Renal pelvis (tissue), 12 donors: ENCODE results near the gene WASHC4. TPM values are rescaled to one million over a fixed set of nuclear protein-coding genes. Genes with fewer than 3 reads are reported as not detected.

Experiments
- DNase-seq: peaks from one replicate; pipeline ENCODE4 v3.0.0-alpha.2; 2013
- long read RNA-seq, 16 experiments: transcript quantifications; one replicate each; lab custom pipeline, GENCODE V29; 2026
- polyA plus RNA-seq, 3 donors: library from polyadenylated mRNA; unstranded; fragments of 120-200 nt; gene quantifications; one replicate each; pipeline ENCODE4 v1.2.1, GENCODE V29; 2013; ENCODE audit not compliant: insufficient read length in 3 of 3

Gene WASHC4
- 10 to 100 TPM; 43.9 to 72.8 (median 68.2) TPM for polyA plus RNA-seq
- long read RNA-seq, donor 1, partial matches to known transcripts, result 24 of 24 reads
- long read RNA-seq, donor 1, other reads (novel, unspliced or antisense), result 0 of 24 reads
- long read RNA-seq, donor 2, full-length matches to known transcripts, result 2 of 68 reads
- long read RNA-seq, donor 2, partial matches to known transcripts, result 66 of 68 reads
- long read RNA-seq, donor 2, other reads (novel, unspliced or antisense), result 0 of 68 reads
- long read RNA-seq, donor 3, full-length matches to known transcripts, result 2 of 2 reads
- long read RNA-seq, donor 3, partial matches to known transcripts, result 0 of 2 reads
- long read RNA-seq, donor 3, other reads (novel, unspliced or antisense), result 0 of 2 reads
- long read RNA-seq, donor 4, result 0 reads
- long read RNA-seq, donor 5, result 0 reads
- long read RNA-seq, donor 6, partial matches to known transcripts, result 6 of 6 reads
- long read RNA-seq, donor 6, other reads (novel, unspliced or antisense), result 0 of 6 reads
- long read RNA-seq, donor 7, partial matches to known transcripts, result 11 of 19 reads
- long read RNA-seq, donor 7, other reads (novel, unspliced or antisense), result 7 of 19 reads
- long read RNA-seq, donor 8, result 0 reads
- long read RNA-seq, donor 9, full-length matches to known transcripts, result 2 of 14 reads
- long read RNA-seq, donor 9, partial matches to known transcripts, result 6 of 14 reads
- long read RNA-seq, donor 9, other reads (novel, unspliced or antisense), result 6 of 14 reads
- long read RNA-seq, donor 10, full-length matches to known transcripts, result 5 of 70 reads
- long read RNA-seq, donor 10, partial matches to known transcripts, result 65 of 70 reads
- long read RNA-seq, donor 10, other reads (novel, unspliced or antisense), result 0 of 70 reads
- long read RNA-seq, donor 11, result 0 reads
- long read RNA-seq, donor 12, full-length matches to known transcripts, result 2 of 60 reads
- long read RNA-seq, donor 12, partial matches to known transcripts, result 40 of 60 reads
- long read RNA-seq, donor 12, other reads (novel, unspliced or antisense), result 18 of 60 reads
- long read RNA-seq, donor 13, partial matches to known transcripts, result 6 of 6 reads
- long read RNA-seq, donor 13, other reads (novel, unspliced or antisense), result 0 of 6 reads
- long read RNA-seq, donor 14, result 0 reads
- long read RNA-seq, donor 15, full-length matches to known transcripts, result 3 of 3 reads
- long read RNA-seq, donor 15, partial matches to known transcripts, result 0 of 3 reads
- long read RNA-seq, donor 15, other reads (novel, unspliced or antisense), result 0 of 3 reads
- long read RNA-seq, donor 16, full-length matches to known transcripts, result 1 of 1 reads
- long read RNA-seq, donor 16, partial matches to known transcripts, result 0 of 1 reads
- long read RNA-seq, donor 16, other reads (novel, unspliced or antisense), result 0 of 1 reads

DNA sequence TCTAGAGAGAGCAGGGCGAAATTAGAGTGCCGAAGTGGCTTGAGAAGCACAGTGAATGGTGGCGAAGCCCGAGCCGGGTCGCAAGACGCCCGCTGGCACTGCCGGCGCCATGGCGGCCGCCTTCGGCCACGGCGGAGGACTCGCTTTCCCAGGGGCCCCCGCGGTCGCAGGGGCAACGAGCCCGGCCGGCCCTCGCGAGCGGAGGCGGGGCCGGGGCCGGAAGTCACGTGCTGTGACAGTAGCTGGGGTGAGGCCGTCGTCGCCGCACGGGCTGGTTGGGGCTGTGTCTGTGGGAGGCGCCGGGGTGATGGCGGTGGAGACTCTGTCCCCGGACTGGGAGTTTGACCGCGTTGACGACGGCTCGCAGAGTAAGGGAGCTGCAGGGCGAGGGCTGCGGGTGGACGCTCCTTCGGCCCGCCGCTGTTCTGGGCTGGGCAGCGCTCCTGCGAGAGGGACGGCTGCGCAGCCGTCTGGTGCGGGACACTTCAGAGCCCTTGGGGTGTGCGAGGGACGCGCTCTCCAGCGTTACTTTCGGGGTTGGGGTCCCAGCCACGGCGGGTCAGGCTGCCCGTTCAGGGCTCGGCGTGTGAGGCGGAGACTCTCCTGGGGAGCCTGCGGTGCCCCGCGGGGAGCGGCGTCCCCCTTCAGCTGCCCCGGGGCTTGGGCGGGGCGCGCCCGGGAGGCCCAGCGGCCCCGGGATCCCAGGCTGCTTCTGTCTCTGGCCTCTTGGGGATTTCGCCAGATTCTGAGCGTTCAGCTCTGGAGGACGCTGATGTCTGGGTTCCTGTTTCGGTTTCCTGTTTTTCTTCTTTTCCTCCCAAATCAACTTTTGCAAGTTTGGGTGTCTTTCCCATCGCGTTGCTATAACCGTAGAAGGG is at the start of gene WASHC4:
Gene WASHC4 (plus strand): TSS at position 238 of the 878 bp plus-strand sequence. CDS start 70 bp downstream, at position 308.
- DNase-seq, result peak; percentile 95

GRCh38 chr12:105060715-105061378 is 46.7 kb upstream of the WASHC4 start:
- DNase-seq, result no peak

DNA sequence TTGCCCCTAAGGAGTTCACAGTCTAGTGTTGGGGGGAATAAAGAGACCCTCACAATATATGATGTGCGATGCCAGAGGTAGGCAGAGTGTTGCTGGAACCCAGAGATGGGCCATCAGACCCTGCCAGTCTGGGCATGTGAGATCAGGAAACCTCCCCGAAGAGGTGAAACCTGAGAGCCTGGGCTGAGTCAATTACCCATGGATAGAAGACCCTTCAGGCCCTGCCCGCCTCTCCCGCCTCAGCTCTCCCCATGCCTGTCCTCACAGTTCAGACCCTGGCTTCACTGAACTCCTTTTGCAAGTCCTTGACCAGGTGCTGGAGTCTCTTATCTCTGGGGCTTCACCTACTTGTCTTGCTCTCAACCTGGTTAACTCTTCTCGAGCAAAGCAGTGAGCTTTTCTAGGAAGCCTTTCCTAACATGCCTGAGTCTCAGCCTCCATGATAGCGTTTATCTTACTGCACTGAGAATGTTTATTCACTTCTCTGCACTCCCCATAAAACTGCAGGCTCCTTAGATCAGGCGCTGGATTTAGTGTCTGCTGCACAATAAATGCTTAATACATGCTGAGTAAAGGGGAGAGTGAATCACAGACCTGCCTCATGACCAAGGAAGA is 42.9 kb upstream of the WASHC4 start:
- peak; percentile 53 for DNase-seq

- no peak for DNase-seq
These were observed 40.0 kb upstream of the WASHC4 start for GRCh38 chr12:105067511-105068031.

DNA sequence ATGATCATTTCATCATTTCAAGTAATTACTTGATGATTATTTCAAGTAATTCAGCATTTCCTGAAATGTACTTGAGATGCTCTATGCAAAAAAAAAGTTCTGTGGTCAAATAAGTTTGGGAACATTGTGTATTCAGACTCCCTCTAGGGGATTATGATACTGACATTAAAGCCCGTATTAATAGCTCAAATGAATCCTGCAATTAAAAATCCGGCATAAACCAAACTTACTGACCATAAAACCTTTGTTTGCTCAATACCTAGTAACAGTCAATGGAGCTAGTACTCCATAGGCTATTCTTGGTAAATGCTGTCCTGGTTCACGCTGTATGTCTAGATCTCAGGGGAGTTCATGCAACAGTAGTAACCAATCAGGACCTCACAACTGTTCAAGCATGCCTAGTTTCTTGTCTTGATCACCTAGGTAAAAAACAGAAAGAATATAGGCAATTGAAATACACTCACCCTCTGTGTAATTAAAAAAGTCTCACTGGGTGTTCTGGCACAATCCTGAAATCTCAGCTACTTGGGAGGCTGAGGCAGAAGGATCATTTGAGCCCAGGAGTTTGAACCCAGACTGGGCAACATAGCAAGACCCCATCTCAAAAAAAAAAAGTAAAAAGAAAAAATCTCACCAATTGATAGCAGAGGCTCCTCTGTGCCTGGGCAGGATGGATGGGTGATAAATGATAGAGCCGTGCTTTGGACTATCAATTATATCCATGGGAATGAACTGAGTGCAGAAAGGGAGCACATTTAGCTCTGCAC is 37.4 kb upstream of the WASHC4 start:
- DNase-seq, result no peak

DNA sequence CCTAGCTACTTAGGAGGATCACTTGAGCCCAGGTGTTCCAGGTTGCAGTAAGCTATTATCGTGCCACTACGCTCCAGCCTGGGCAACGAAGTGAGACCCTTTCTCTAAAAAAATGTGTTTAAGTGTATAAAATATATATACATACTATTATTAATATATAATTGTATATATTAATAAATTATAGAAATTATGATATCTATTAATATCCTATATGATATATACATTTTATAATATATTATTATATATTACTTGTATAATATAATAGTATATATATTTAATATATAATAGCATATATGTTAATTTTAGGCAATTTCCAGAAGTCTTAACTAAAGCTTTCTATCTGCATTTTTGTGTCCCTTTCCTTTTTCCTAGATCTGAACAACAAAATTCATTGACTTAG is 35.5 kb upstream of the WASHC4 start:
- no peak for DNase-seq

- no peak for DNase-seq
These were observed 34.5 kb upstream of the WASHC4 start for GRCh38 chr12:105072888-105073488.

GRCh38 chr12:105076098-105076497 is 31.4 kb upstream of the WASHC4 start:
- no peak for DNase-seq

- DNase-seq, result no peak
These were observed 30.6 kb upstream of the WASHC4 start for GRCh38 chr12:105076913-105077312.

DNA sequence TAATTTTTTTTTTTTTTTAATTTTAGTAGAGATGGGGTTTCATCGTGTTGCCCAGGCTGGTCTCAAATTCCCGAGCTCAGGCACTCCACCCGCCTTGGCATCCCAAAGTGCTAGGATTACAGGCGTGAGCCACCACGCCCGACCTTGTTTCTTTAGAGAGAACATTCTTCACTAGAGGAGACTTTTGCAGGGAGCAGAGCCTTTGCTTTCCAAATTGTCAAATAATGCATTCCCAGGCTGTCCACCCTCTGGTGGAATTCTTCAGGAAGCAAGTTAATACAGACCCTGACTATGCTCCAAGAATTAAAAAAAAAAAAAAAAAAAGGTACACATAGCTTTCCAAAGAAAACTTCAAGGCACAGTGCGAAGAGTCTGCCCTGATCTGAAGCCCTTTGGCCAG is 30.1 kb upstream of the WASHC4 start:
- DNase-seq, result no peak

- no peak for DNase-seq
These were observed 28.6 kb upstream of the WASHC4 start for GRCh38 chr12:105078712-105079570.

- DNase-seq, result no peak
These were observed 24.5 kb upstream of the WASHC4 start for GRCh38 chr12:105083031-105083430.

DNA sequence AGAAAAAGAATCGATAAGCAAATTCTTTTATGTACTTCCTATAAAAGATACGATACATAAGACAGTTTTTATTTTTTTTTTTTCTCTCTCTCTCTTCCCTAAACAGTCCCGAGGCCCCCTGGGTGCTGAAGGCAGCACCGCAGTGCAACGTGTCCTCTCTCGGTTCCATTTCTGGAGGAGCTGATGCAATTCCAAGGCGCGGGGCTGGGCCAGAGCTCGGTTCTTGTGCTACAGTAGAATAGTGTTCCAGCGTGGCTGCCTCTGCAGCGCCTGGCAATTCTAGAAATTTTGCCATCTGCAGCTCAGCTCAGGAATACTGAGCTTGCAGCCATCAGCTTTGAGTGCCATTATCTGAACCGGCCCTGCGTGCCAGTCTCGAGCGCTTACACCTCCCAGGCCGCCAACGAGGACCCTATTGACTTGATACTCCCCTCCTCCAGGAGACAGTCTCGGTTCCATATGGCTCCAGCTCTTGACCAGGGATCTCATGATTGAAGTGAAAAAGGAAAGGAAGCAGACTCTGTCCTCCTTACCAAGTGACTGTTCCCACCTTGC is 23.9 kb upstream of the WASHC4 start:
- DNase-seq, result no peak

DNA sequence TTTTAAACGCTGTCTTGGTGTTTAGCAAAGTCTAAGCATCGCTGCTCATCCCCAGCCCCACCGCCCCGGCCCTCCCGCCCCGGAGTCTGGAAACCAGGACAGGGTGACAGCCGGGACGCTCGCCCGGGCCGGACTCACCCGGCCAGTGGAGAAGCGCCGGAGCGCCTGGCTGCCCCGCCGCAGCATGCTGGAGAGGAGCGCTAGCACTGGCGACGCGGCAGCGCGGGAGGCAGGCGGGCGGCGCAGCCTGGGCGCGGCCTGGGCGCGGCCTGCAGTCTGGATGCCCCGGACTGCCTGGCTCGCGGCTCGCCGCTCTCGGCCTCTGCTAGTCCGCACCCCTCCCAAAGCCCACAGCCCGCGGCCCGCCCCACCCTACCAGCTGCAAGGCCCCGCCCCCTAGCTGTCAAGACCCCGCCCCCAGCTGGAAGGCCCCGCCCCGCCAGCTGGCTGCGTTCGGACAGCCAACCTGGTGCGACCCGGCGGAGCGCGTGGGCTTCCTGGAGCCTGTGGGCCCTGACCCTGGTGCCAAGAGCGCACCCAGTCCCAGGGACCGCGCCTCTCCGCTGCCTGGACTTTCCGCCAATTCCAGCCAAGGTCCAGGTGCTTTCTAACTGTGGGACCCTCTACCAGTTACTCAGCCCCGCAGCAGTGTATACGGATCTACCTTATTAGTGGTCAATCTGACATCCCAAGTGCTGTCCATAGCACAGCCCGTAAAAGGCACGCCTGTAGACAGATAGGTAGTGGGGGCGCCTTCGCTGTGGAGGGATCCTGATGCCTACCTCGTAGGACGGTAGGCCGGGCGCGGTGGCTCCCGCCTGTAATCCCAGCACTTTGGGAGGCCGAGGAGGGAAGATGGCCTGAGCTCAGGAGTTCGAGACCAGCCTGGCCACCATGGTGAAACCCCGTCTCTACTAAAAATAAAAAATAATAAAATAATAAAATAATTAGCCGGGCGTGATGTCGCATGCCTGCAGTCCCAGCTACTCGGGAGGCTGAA is 23.0 kb upstream of the WASHC4 start, which contains the start of gene ALDH1L2:
Gene ALDH1L2 (minus strand): TSS at position 208 of the 1,000 bp plus-strand sequence. CDS start 22 bp downstream, at position 186.
- no peak for DNase-seq

DNA sequence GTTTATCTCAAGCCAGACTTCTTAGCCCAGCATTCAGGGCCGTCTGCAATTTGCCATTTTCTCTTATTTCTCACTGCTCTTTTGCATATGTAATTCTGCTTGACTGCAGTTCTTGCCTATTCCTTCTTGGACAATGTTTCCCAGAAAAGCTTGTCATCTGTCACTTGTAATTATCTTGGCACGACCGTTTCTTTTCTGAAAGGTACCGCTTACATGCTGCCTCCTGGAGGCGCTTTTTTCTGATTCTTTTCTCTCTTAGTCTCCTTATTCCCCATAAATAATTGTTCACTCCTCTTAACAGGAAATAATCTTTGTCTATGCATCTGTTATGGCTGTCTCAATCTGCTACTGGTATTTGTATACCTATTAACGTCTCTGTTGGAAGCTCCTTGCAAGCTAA is 22.0 kb upstream of the WASHC4 start:
- no peak for DNase-seq
